ENCODE measurements around the gene TBX18. TPM values are rescaled to one million over a fixed set of nuclear protein-coding genes. Genes with fewer than 3 reads are reported as not detected.

Gene TBX18
- total RNA-seq, 1 experiment from 2014 or later: not detected

GRCh38 chr6:84643778-84644177 lies 120.6 kb downstream of the TBX18 start:
- Histone ChIP-seq H2BK15ac (ENCODE audit: low read depth, low read length) (no peak overlapping the region), H4K91ac (ENCODE audit: insufficient read length, low read depth, low read length) (no peak overlapping the region), H3K23me2 (ENCODE audit: insufficient read length, low read depth, low read length, poor library complexity, severe bottlenecking) (no peaks in the 10 kb centered on the region), H3K79me2 (ENCODE audit: insufficient read depth, low read length) (no peaks in the 10 kb centered on the region), H4K8ac (replicated peaks; ENCODE audit: insufficient read length, low read depth, low read length) (no peak overlapping the region), H4K20me1 (ENCODE audit: control insufficient read depth, insufficient read depth, insufficient read length) (no peaks in the 10 kb centered on the region), H3K79me1 (ENCODE audit: insufficient read depth, low read depth, low read length, poor library complexity, severe bottlenecking) (no peaks in the 10 kb centered on the region), H2BK12ac (ENCODE audit: insufficient read length, low read depth, low read length) (no peak overlapping the region), H2BK20ac (ENCODE audit: low read depth, low read length, poor library complexity, severe bottlenecking) (no peak overlapping the region), H3K4me2 (ENCODE audit: insufficient read depth, insufficient read length, low read length) (no peak overlapping the region), H3K4ac (ENCODE audit: low read depth, low read length) (no peak overlapping the region), H3K9me3 (ENCODE audit: control insufficient read depth, low read depth, low read length) (no peaks in the 10 kb centered on the region), H3K27ac (ENCODE audit: insufficient read length, low read depth, low read length) (no peak overlapping the region), H3K18ac (ENCODE audit: insufficient read length, low read depth, low read length) (no peak overlapping the region), H3K27me3 (ENCODE audit: insufficient read depth, low read length) (no peaks in the 10 kb centered on the region), H3K56ac (ENCODE audit: insufficient read length, low read depth, low read length) (no peak overlapping the region), H2AFZ (ENCODE audit: low read length) (no peak overlapping the region), H4K5ac (ENCODE audit: insufficient read length, low read depth, low read length) (no peak overlapping the region), H3K4me1 (ENCODE audit: insufficient read depth, low read length) (no peaks in the 10 kb centered on the region), H2BK120ac (ENCODE audit: low read depth, low read length, poor library complexity, severe bottlenecking) (no peak overlapping the region), H2AK5ac (ENCODE audit: insufficient read length, low read length) (no peak overlapping the region), H3T11ph (ENCODE audit: low read length) (no peak overlapping the region), H3K14ac (ENCODE audit: insufficient read depth, low read length) (no peak overlapping the region), H3K23ac (ENCODE audit: insufficient read length, low read depth, low read length) (no peak overlapping the region), H3K9ac (ENCODE audit: extremely low read depth, insufficient read length, low read length) (no peak overlapping the region), H2BK5ac (ENCODE audit: insufficient read length, low read length) (no peak overlapping the region)
- H3K4me1 Mint-ChIP-seq: no peaks in the 10 kb centered on the region
- H3K9me3 Mint-ChIP-seq: no peaks in the 10 kb centered on the region
- TF ChIP-seq CTCF (conservative IDR thresholded peaks at IDR 0.05): no peak
- H3K4me3 Mint-ChIP-seq: no peak overlapping the region
- WGBS (ENCODE audit: extremely low coverage, insufficient read length, low lambda C conversion rate): no CpG with 5 or more reads among the region's 3 CpGs
- DNase-seq: no peak
- H3K27me3 Mint-ChIP-seq (ENCODE audit: low read depth): no peaks in the 10 kb centered on the region
- no peak overlapping the region for H3K27ac Mint-ChIP-seq
- H3K36me3 Mint-ChIP-seq (ENCODE audit: insufficient read depth in 1 of 3, low read depth in 3 of 3): no peaks in the 10 kb centered on the region

Data from H9 (cell line).